ENCODE measurements around the gene POLR2A. TPM values are rescaled to one million over a fixed set of nuclear protein-coding genes. Genes with fewer than 3 reads are reported as not detected.

Gene POLR2A
- total and polyA plus RNA-seq, 2 of the 13 experiments (the other 11 are each of a cell fraction or from before 2014, with no cell fraction given), result 17.8 to 18.3 TPM

DNA sequence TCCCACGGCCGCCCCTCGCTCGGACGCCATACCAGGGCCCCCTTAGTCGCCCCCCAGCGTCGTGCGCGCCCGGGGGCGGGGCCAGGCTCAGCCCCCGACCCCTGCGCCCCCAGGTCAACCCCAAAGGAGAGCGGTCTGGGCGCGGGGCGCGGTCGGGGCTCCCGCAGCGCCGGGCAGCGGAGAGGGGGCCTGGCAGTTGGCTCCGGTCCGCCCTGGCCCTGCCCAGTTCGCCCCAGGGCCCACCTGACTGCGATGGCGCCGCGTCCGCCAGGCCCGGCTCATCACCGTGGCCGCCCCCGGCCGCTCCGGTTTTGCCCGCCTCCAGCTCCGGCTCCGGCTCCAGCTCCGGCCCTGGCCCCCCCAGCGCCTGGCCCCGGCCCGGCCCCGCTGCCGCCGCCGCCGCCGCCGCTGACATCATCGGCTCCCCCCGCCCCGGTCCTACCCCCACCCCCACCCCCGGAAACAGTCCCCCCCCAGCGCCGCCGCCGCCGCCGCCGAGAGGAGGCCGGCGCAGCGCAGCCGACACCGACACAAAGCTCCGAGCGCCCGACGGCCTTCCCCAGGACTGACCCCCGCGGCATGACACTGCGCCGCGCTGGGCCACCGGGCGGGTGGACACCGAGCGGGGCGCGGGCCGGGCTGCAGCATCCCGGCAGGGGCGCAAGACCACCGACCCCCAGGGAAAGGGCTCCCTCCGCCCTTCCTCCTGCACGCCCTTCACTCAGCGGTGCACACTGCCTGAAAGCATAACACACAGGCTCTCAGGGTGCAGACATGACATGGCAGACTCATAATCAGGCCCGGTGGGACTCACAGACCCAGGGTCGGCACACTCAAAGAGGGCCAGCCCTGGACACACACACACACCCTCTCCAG, 4.7 kb upstream of the POLR2A start, which contains the start of gene ZBTB4 (continued):
- TF ChIP-seq ZNF225 (CRISPR knock-in tag; IDR thresholded peaks at IDR 0.05), result no peak
- TF ChIP-seq, protein P1, sequence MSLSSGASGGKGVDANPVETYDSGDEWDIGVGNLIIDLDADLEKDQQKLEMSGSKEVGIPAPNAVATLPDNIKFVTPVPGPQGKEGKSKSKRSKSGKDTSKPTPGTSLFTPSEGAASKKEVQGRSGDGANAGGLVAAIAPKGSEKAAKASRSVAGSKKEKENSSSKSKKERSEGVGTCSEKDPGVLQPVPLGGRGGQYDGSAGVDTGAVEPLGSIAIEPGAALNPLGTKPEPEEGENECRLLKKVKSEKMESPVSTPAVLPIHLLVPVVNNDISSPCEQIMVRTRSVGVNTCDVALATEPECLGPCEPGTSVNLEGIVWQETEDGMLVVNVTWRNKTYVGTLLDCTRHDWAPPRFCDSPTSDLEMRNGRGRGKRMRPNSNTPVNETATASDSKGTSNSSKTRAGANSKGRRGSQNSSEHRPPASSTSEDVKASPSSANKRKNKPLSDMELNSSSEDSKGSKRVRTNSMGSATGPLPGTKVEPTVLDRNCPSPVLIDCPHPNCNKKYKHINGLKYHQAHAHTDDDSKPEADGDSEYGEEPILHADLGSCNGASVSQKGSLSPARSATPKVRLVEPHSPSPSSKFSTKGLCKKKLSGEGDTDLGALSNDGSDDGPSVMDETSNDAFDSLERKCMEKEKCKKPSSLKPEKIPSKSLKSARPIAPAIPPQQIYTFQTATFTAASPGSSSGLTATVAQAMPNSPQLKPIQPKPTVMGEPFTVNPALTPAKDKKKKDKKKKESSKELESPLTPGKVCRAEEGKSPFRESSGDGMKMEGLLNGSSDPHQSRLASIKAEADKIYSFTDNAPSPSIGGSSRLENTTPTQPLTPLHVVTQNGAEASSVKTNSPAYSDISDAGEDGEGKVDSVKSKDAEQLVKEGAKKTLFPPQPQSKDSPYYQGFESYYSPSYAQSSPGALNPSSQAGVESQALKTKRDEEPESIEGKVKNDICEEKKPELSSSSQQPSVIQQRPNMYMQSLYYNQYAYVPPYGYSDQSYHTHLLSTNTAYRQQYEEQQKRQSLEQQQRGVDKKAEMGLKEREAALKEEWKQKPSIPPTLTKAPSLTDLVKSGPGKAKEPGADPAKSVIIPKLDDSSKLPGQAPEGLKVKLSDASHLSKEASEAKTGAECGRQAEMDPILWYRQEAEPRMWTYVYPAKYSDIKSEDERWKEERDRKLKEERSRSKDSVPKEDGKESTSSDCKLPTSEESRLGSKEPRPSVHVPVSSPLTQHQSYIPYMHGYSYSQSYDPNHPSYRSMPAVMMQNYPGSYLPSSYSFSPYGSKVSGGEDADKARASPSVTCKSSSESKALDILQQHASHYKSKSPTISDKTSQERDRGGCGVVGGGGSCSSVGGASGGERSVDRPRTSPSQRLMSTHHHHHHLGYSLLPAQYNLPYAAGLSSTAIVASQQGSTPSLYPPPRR (CRISPR knock-in tag; IDR thresholded peaks at IDR 0.05; ENCODE audit: borderline replicate concordance), result 0 out of 2 replicates have a peak, but pooled peaks have one; percentile 25
- TF ChIP-seq NR3C1 (CRISPR knock-in tag; IDR thresholded peaks at IDR 0.05), result no peak
- TF ChIP-seq RBAK (CRISPR knock-in tag; IDR thresholded peaks at IDR 0.05), result no peak
- no peak for TF ChIP-seq ZFAT (CRISPR knock-in tag; conservative IDR thresholded peaks at IDR 0.05)
- TF ChIP-seq, protein P2, sequence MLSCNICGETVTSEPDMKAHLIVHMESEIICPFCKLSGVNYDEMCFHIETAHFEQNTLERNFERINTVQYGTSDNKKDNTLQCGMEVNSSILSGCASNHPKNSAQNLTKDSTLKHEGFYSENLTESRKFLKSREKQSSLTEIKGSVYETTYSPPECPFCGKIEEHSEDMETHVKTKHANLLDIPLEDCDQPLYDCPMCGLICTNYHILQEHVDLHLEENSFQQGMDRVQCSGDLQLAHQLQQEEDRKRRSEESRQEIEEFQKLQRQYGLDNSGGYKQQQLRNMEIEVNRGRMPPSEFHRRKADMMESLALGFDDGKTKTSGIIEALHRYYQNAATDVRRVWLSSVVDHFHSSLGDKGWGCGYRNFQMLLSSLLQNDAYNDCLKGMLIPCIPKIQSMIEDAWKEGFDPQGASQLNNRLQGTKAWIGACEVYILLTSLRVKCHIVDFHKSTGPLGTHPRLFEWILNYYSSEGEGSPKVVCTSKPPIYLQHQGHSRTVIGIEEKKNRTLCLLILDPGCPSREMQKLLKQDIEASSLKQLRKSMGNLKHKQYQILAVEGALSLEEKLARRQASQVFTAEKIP (CRISPR knock-in tag; IDR thresholded peaks at IDR 0.05; ENCODE audit: borderline replicate concordance), result no peak
- no peak for TF ChIP-seq NPAS2 (CRISPR knock-in tag; IDR thresholded peaks at IDR 0.05; ENCODE audit: borderline replicate concordance)
- TF ChIP-seq, protein P3, sequence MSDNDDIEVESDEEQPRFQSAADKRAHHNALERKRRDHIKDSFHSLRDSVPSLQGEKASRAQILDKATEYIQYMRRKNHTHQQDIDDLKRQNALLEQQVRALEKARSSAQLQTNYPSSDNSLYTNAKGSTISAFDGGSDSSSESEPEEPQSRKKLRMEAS (IDR thresholded peaks at IDR 0.05), result peak; percentile 33; the same call in 1 of the 2 replicates
- TF ChIP-seq PAWR (CRISPR knock-in tag; IDR thresholded peaks at IDR 0.05; ENCODE audit: borderline replicate concordance), result no peak
- TF ChIP-seq KDM3A (CRISPR knock-in tag; IDR thresholded peaks at IDR 0.05; ENCODE audit: low read depth), result no peak
- TF ChIP-seq SP4 (CRISPR knock-in tag; IDR thresholded peaks at IDR 0.05), result 0 out of 2 replicates have a peak, but pooled peaks have one; percentile 18
- peak; percentile 72 for TF ChIP-seq UBTF (CRISPR knock-in tag; IDR thresholded peaks at IDR 0.05)
- TF ChIP-seq RBM22 (optimal IDR thresholded peaks at IDR 0.05; ENCODE audit: low read length), result no peak
- TF ChIP-seq YY1 (IDR thresholded peaks at IDR 0.05; ENCODE audit: insufficient read depth, insufficient replicate concordance, low read depth, low read length), result peak; percentile 25
- no peak for TF ChIP-seq ZNF337 (CRISPR knock-in tag; IDR thresholded peaks at IDR 0.05; ENCODE audit: borderline replicate concordance, low read depth)
- no peak for TF ChIP-seq ZSCAN9 (CRISPR knock-in tag; IDR thresholded peaks at IDR 0.05; ENCODE audit: borderline replicate concordance)
- TF ChIP-seq TAF1 (CRISPR knock-in tag; IDR thresholded peaks at IDR 0.05), result peak; percentile 25; the same call in 1 of the 2 replicates
- no peak for TF ChIP-seq PHF21A (CRISPR knock-in tag; IDR thresholded peaks at IDR 0.05)
- TF ChIP-seq HDAC1 (CRISPR knock-in tag; IDR thresholded peaks at IDR 0.05), result 0 out of 2 replicates have a peak, but pooled peaks have one; percentile 14
- TF ChIP-seq ZNF34 (CRISPR knock-in tag; IDR thresholded peaks at IDR 0.05; ENCODE audit: borderline replicate concordance), result no peak
- peak; percentile 83 for TF ChIP-seq ZBTB7B (CRISPR knock-in tag; IDR thresholded peaks at IDR 0.05)

Data from HepG2 (cell line).